Erythroblast (primary cell): ENCODE results near the gene HASPIN.

Experiments
- GATA1 ChIP-seq: IDR thresholded peaks from 2 replicates; pipeline ENCODE4 v1.6.1; 2011; ENCODE audit warnings: low read depth, mild to moderate bottlenecking, control low read depth, low read length, moderate library complexity
- POLR2A ChIP-seq: IDR thresholded peaks from 2 replicates; pipeline ENCODE4 v1.6.1; 2011; ENCODE audit warnings: mild to moderate bottlenecking, low read length

DNA sequence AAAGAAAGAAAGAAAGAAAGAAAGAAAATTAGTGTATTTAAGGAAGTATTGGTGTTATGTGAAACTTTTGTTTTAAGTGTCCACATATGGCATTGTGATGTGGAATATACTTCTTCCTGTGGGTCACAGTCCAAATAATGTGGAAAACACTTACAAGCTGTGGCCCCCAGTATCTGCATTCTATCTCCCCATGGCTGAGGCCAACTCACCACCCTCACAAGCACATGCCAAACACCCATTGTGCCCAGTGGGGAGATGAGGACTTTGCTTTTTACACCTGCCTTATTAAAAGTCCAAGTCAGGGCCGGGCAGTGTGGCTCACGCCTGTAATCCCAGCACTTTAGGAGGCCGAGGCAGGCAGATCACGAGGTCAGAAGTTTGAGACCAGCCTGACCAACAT lies 23.8 kb upstream of the HASPIN start:
- TF ChIP-seq POLR2A, result no peak
- no peak for TF ChIP-seq GATA1
